Measurements from ENCODE around the gene IZUMO1R. TPM values are rescaled to one million over a fixed set of nuclear protein-coding genes. Genes with fewer than 3 reads are reported as not detected.

IZUMO1R gene
- total RNA-seq, 1 donor from 2014 or later: not detected

DNA sequence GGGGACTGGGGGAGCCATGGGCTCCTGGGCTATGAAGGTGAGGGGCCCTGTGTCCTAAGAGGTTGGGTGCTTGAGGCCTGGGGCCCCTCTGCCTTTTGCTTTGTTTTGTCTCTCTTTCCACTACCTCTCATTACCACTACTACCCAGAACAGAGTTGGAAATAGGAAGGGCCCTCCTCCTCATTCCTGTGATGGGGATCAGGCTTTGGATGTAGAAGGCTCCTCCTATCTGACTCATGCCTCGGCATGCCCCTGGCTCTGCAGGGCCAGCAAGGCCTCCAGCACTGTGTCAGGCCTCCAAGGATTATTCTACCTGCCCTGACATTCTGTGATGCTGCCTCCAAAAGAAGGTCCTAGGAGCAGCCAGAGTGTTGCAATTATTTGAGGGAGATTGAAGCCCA is 766 bp downstream of the IZUMO1R start:
- Mint-ChIP-seq H3K9me3 (no peaks in the 10 kb centered on the region), H3K27me3 (ENCODE audit: low read depth) (peaks cover 30% of the 10 kb centered on the region), H3K4me1 (peaks cover 10% of the 10 kb centered on the region), H3K4me3 (no peak overlapping the region), H3K36me3 (no peaks in the 10 kb centered on the region), H3K27ac (no peak overlapping the region)
- DNase-seq (ENCODE audit: low spot score in 2 of 2, unreplicated experiment in 2 of 2): no peak
- TF ChIP-seq CTCF (IDR thresholded peaks at IDR 0.05; ENCODE audit: unreplicated experiment): no peak

GRCh38 chr11:94307101-94307791 is 2.9 kb downstream of the IZUMO1R start:
- no peak overlapping the region for H3K4me3 Mint-ChIP-seq
- H3K36me3 Mint-ChIP-seq: no peaks in the 10 kb centered on the region
- H3K4me1 Mint-ChIP-seq: peaks cover 16% of the 10 kb centered on the region
- no peak for DNase-seq (ENCODE audit: low spot score in 2 of 2, unreplicated experiment in 2 of 2)
- no peak overlapping the region for H3K27ac Mint-ChIP-seq
- no peaks in the 10 kb centered on the region for H3K9me3 Mint-ChIP-seq
- TF ChIP-seq CTCF (IDR thresholded peaks at IDR 0.05; ENCODE audit: unreplicated experiment): no peak
- H3K27me3 Mint-ChIP-seq (ENCODE audit: low read depth): peaks cover 22% of the 10 kb centered on the region

DNA sequence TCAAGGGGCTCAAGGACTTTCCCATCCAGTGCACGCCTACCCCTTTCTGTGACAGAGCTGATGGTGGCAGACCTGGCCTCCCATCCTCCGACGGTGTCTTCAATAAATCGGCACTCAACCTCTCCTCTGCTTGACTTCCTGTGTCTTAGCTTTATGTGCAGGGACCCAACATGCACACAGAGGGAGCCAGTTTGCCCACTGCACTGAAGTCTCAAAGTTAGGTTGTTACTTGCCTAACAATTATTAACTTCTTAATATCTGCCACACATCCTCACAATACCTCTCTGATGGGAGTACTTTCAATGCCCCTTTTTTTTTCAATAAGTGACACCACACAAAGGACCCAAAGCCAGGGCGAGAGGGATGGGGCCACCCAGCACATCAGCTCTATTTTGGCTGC is 3.6 kb downstream of the IZUMO1R start:
- DNase-seq (ENCODE audit: low spot score in 2 of 2, unreplicated experiment in 2 of 2): no peak
- H3K27me3 Mint-ChIP-seq (ENCODE audit: low read depth): peaks cover 19% of the 10 kb centered on the region
- no peak overlapping the region for H3K27ac Mint-ChIP-seq
- TF ChIP-seq CTCF (IDR thresholded peaks at IDR 0.05; ENCODE audit: unreplicated experiment): no peak
- H3K9me3 Mint-ChIP-seq: no peaks in the 10 kb centered on the region
- no peaks in the 10 kb centered on the region for H3K36me3 Mint-ChIP-seq
- H3K4me1 Mint-ChIP-seq: peaks cover 16% of the 10 kb centered on the region
- no peak overlapping the region for H3K4me3 Mint-ChIP-seq

- Mint-ChIP-seq H3K4me3 (no peak overlapping the region), H3K27ac (no peak overlapping the region), H3K9me3 (no peaks in the 10 kb centered on the region), H3K27me3 (ENCODE audit: low read depth) (peaks cover 22% of the 10 kb centered on the region), H3K4me1 (peaks cover 9% of the 10 kb centered on the region), H3K36me3 (no peaks in the 10 kb centered on the region)
- no peak for TF ChIP-seq CTCF (IDR thresholded peaks at IDR 0.05; ENCODE audit: unreplicated experiment)
- DNase-seq (ENCODE audit: low spot score in 2 of 2, unreplicated experiment in 2 of 2): no peak
Measured at GRCh38 chr11:94309757-94310156, 5.4 kb downstream of the IZUMO1R start.

DNA sequence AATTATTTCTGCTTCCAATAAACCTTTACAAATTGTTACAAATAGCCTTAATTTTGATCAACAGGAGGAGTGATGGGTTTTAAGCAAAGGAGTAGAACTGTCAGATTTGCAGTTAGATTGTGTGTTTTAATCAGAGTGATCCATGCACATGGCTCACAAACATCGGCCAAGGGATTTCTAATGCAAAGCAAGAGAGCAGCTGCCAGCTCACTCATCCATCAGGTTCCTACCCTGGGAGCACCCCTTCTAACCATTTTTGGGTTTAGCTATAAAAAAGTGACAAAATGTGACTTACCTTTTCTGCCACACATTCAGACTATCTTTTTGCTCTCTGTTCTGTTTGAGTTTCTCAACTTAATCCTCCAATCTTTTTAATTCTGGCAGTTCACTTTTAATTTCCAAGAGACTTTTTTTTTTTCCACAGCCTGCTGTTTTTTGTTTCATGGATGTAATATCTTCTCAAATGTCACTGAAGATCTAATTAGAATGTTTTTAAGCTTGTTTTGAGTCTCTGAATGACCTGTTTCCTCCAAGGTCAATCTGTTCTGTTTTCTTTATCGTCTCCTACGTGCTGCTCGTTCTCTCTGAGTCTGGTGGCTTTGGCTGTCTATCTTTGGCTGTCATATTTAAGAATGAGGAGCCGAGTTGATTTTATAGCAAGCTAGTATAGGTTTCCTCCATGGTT is 6.0 kb downstream of the IZUMO1R start:
- no peak overlapping the region for H3K27ac Mint-ChIP-seq
- H3K4me1 Mint-ChIP-seq: peaks cover 6% of the 10 kb centered on the region
- no peak for TF ChIP-seq CTCF (IDR thresholded peaks at IDR 0.05; ENCODE audit: unreplicated experiment)
- no peak for DNase-seq (ENCODE audit: low spot score in 2 of 2, unreplicated experiment in 2 of 2)
- H3K27me3 Mint-ChIP-seq (ENCODE audit: low read depth): peaks cover 22% of the 10 kb centered on the region
- H3K4me3 Mint-ChIP-seq: no peak overlapping the region
- H3K9me3 Mint-ChIP-seq: no peaks in the 10 kb centered on the region
- no peaks in the 10 kb centered on the region for H3K36me3 Mint-ChIP-seq

All from mesothelial cell of epicardium (in vitro differentiated cells).